SH-SY5Y (cell line): ENCODE results near the gene BTNL3.

Source experiments
- GATA2 ChIP-seq: IDR thresholded peaks from 2 replicates; pipeline ENCODE4 v1.6.1; 2011; ENCODE audit warnings: mild to moderate bottlenecking, low read depth, low read length
- GATA3 ChIP-seq: IDR thresholded peaks from 2 replicates; pipeline ENCODE4 v1.6.1; 2011; ENCODE audit warnings: low read depth, mild to moderate bottlenecking, low read length, moderate library complexity

- TF ChIP-seq GATA3 (no peak), GATA2 (no peak)
Measured at GRCh38 chr5:180959661-180960060, 29.0 kb upstream of the BTNL3 start.
